ENCODE measurements around the gene ZGPAT. TPM values are rescaled to one million over a fixed set of nuclear protein-coding genes. Genes with fewer than 3 reads are reported as not detected.

Gene ZGPAT
- polyA plus RNA-seq, 6 donors from 2014 or later = 25.5 to 58.2 (median 28.1) TPM

GRCh38 chr20:63758152-63758551, 50.3 kb downstream of the ZGPAT start:
- Mint-ChIP-seq H3K27ac (peak overlapping the region in 1 of 6 donors; percentile 22), H3K4me3 (no peak overlapping the region), H3K4me1 (no peaks in the 10 kb centered on the region), H3K9me3 (no peaks in the 10 kb centered on the region), H3K27me3 (no peaks in the 10 kb centered on the region), H3K36me3 (no peaks in the 10 kb centered on the region)
- DNase-seq (no peak), ATAC-seq (ENCODE audit: low read depth in 2 of 2) (no peak)

GRCh38 chr20:63759377-63759901, 51.6 kb downstream of the ZGPAT start:
- Mint-ChIP-seq H3K27me3 (no peaks in the 10 kb centered on the region), H3K4me3 (no peak overlapping the region)
- no peak for ATAC-seq (ENCODE audit: low read depth in 2 of 2)

GRCh38 chr20:63765082-63765873, 57.4 kb downstream of the ZGPAT start:
- Mint-ChIP-seq H3K4me3 (no peak overlapping the region), H3K4me1 (no peaks in the 10 kb centered on the region), H3K27me3 (no peaks in the 10 kb centered on the region), H3K9me3 (no peaks in the 10 kb centered on the region), H3K27ac (peak overlapping the region in 1 of 6 donors; percentile 67), H3K36me3 (no peaks in the 10 kb centered on the region)
- no peak for ATAC-seq (ENCODE audit: low read depth in 2 of 2)
- DNase-seq = no peak

More at GRCh38 chr20:63759377-63759901, 51.6 kb downstream of the ZGPAT start:
- no peak for DNase-seq
- H3K27ac Mint-ChIP-seq = no peak overlapping the region
- H3K4me1 Mint-ChIP-seq = no peaks in the 10 kb centered on the region
- no peaks in the 10 kb centered on the region for H3K36me3 Mint-ChIP-seq
- H3K9me3 Mint-ChIP-seq = no peaks in the 10 kb centered on the region

- no peak for DNase-seq
- no peak for ATAC-seq (ENCODE audit: low read depth in 2 of 2)
- no peaks in the 10 kb centered on the region for H3K9me3 Mint-ChIP-seq
- no peaks in the 10 kb centered on the region for H3K27me3 Mint-ChIP-seq
- H3K36me3 Mint-ChIP-seq = no peaks in the 10 kb centered on the region
- H3K27ac Mint-ChIP-seq = no peak overlapping the region
- H3K4me3 Mint-ChIP-seq = no peak overlapping the region
- H3K4me1 Mint-ChIP-seq = no peaks in the 10 kb centered on the region
Measured at GRCh38 chr20:63765902-63766301, 58.1 kb downstream of the ZGPAT start.

- Mint-ChIP-seq H3K27ac (no peak overlapping the region), H3K36me3 (no peaks in the 10 kb centered on the region), H3K4me1 (no peaks in the 10 kb centered on the region), H3K27me3 (no peaks in the 10 kb centered on the region), H3K9me3 (no peaks in the 10 kb centered on the region), H3K4me3 (no peak overlapping the region)
- no peak for ATAC-seq (ENCODE audit: low read depth in 2 of 2)
- DNase-seq = no peak
Measured at GRCh38 chr20:63766695-63767426, 59.0 kb downstream of the ZGPAT start.

- no peaks in the 10 kb centered on the region for H3K4me1 Mint-ChIP-seq
- no peak overlapping the region for H3K27ac Mint-ChIP-seq
- no peaks in the 10 kb centered on the region for H3K9me3 Mint-ChIP-seq
- no peaks in the 10 kb centered on the region for H3K27me3 Mint-ChIP-seq
- H3K4me3 Mint-ChIP-seq = no peak overlapping the region
- ATAC-seq (ENCODE audit: low read depth in 2 of 2) (no peak), DNase-seq (no peak)
- no peaks in the 10 kb centered on the region for H3K36me3 Mint-ChIP-seq
Measured at GRCh38 chr20:63767456-63767855, 59.6 kb downstream of the ZGPAT start.

- Mint-ChIP-seq H3K9me3 (no peaks in the 10 kb centered on the region), H3K36me3 (no peaks in the 10 kb centered on the region), H3K4me1 (no peaks in the 10 kb centered on the region), H3K4me3 (no peak overlapping the region), H3K27me3 (no peaks in the 10 kb centered on the region), H3K27ac (peak overlapping the region in 1 of 6 donors; percentile 39)
- ATAC-seq (ENCODE audit: low read depth in 2 of 2) = no peak
- DNase-seq = no peak
Measured at GRCh38 chr20:63767886-63768285, 60.0 kb downstream of the ZGPAT start.

GRCh38 chr20:63768591-63769515, 61.0 kb downstream of the ZGPAT start:
- Mint-ChIP-seq H3K4me3 (peak overlapping the region in 1 of 8 donors; percentile 22), H3K4me1 (no peaks in the 10 kb centered on the region), H3K27ac (no peak overlapping the region), H3K9me3 (no peaks in the 10 kb centered on the region), H3K36me3 (no peaks in the 10 kb centered on the region), H3K27me3 (no peaks in the 10 kb centered on the region)
- ATAC-seq (ENCODE audit: low read depth in 2 of 2) (no peak), DNase-seq (no peak)

- no peaks in the 10 kb centered on the region for H3K27me3 Mint-ChIP-seq
Measured at GRCh38 chr20:63769891-63770474, 62.1 kb downstream of the ZGPAT start.

GRCh38 chr20:63771046-63771707, 63.3 kb downstream of the ZGPAT start:
- DNase-seq = no peak
- Mint-ChIP-seq H3K4me1 (peaks cover 0 to 2% (median 0%) of the 10 kb centered on the region in 3 donors), H3K27ac (no peak overlapping the region), H3K36me3 (no peaks in the 10 kb centered on the region), H3K4me3 (no peak overlapping the region), H3K9me3 (no peaks in the 10 kb centered on the region), H3K27me3 (no peaks in the 10 kb centered on the region)
- ATAC-seq (ENCODE audit: low read depth in 2 of 2) = no peak

More at GRCh38 chr20:63769891-63770474, 62.1 kb downstream of the ZGPAT start:
- no peaks in the 10 kb centered on the region for H3K36me3 Mint-ChIP-seq
- no peaks in the 10 kb centered on the region for H3K9me3 Mint-ChIP-seq
- DNase-seq = no peak
- no peak overlapping the region for H3K27ac Mint-ChIP-seq
- ATAC-seq (ENCODE audit: low read depth in 2 of 2) = no peak
- peaks cover 0 to 2% (median 0%) of the 10 kb centered on the region in 3 donors for H3K4me1 Mint-ChIP-seq
- H3K4me3 Mint-ChIP-seq = no peak overlapping the region

- peaks cover 0 to 2% (median 0%) of the 10 kb centered on the region in 3 donors for H3K4me1 Mint-ChIP-seq
- H3K4me3 Mint-ChIP-seq = no peak overlapping the region
- DNase-seq (no peak), ATAC-seq (ENCODE audit: low read depth in 2 of 2) (no peak)
- no peaks in the 10 kb centered on the region for H3K9me3 Mint-ChIP-seq
- no peaks in the 10 kb centered on the region for H3K36me3 Mint-ChIP-seq
- H3K27ac Mint-ChIP-seq = peak overlapping the region in 1 of 6 donors; percentile 19
- no peaks in the 10 kb centered on the region for H3K27me3 Mint-ChIP-seq
Measured at GRCh38 chr20:63772781-63773518, 65.1 kb downstream of the ZGPAT start.
